HG02678 (cell line): ENCODE data around the gene LRRC37A.
"Not testable (repeated sequence)": the region's sequence is repeated elsewhere in the genome, so short reads cannot be mapped to it uniquely, and the experiment has no call there.

Experiments used
- ATAC-seq: cut with Tn5 transposase; IDR thresholded peaks from one replicate; pipeline ENCODE4 v1.9.1; 2021; ENCODE audit warnings: mild to moderate bottlenecking, moderate library complexity; ENCODE audit not compliant: unreplicated experiment

LRRC37A gene

GRCh38 chr17:46286764-46287221 lies 8.1 kb upstream of the LRRC37A start:
- ATAC-seq = not testable (repeated sequence)

- ATAC-seq = not testable (repeated sequence)
Observed at GRCh38 chr17:46287587-46287986, 7.3 kb upstream of the LRRC37A start.

- ATAC-seq = peak; percentile 93
Observed at GRCh38 chr17:46290906-46291546, 3.9 kb upstream of the LRRC37A start.

GRCh38 chr17:46291618-46292017 lies 3.3 kb upstream of the LRRC37A start:
- not testable (repeated sequence) for ATAC-seq

GRCh38 chr17:46341220-46341619 lies 46.3 kb downstream of the LRRC37A start:
- not testable (repeated sequence) for ATAC-seq

- not testable (repeated sequence) for ATAC-seq
Observed at GRCh38 chr17:46342131-46342530, 47.2 kb downstream of the LRRC37A start.

- peak; percentile 44 for ATAC-seq
Observed at GRCh38 chr17:46348345-46348744, 53.4 kb downstream of the LRRC37A start.

- not testable (repeated sequence) for ATAC-seq
Observed at GRCh38 chr17:46349060-46349459, 54.1 kb downstream of the LRRC37A start.

- ATAC-seq = not testable (repeated sequence)
Observed at GRCh38 chr17:46353856-46354255, 58.9 kb downstream of the LRRC37A start.

GRCh38 chr17:46361145-46361735 lies 66.3 kb downstream of the LRRC37A start:
- ATAC-seq = peak; percentile 33

- ATAC-seq = peak; percentile 98
Observed at GRCh38 chr17:46361755-46362154, 66.8 kb downstream of the LRRC37A start, which contains the start of gene ARL17B. Gene ARL17B, minus strand, starts transcription at chr17:46361766. Its CDS starts 3,369 bp downstream, at chr17:46358397.

GRCh38 chr17:46367520-46367919 lies 72.6 kb downstream of the LRRC37A start:
- ATAC-seq = not testable (repeated sequence)

GRCh38 chr17:46372236-46373229 lies 77.6 kb downstream of the LRRC37A start:
- ATAC-seq = peak; percentile 81

GRCh38 chr17:46373418-46373817 lies 78.5 kb downstream of the LRRC37A start:
- not testable (repeated sequence) for ATAC-seq

GRCh38 chr17:46383118-46383517 lies 88.2 kb downstream of the LRRC37A start:
- ATAC-seq = not testable (repeated sequence)

GRCh38 chr17:46385491-46385890 lies 90.6 kb downstream of the LRRC37A start:
- ATAC-seq = not testable (repeated sequence)
